Measurements from ENCODE around the gene GPR155.

The GPR155 gene

GRCh38 chr2:174516501-174517378 lies 29.9 kb upstream of the GPR155 start:
- H3K27me3 ChIP-seq (replicated peaks; ENCODE audit: control insufficient read depth, insufficient read depth, low read length, poor library complexity, severe bottlenecking): no peaks in the 10 kb centered on the region
- no peak for DNase-seq
- H3K9me3 ChIP-seq (ENCODE audit: control insufficient read depth, low read length): no peaks in the 10 kb centered on the region
- no peak overlapping the region for H3K27ac ChIP-seq (ENCODE audit: insufficient read depth, low read length, poor library complexity, severe bottlenecking)
- H3K4me1 ChIP-seq (ENCODE audit: control insufficient read depth, insufficient read depth, low read length, poor library complexity, severe bottlenecking): no peaks in the 10 kb centered on the region
- H3K4me3 ChIP-seq (ENCODE audit: insufficient read depth, low read depth, low read length, poor library complexity, severe bottlenecking): no peak overlapping the region
- no peaks in the 10 kb centered on the region for H3K36me3 ChIP-seq (ENCODE audit: control insufficient read depth, insufficient read depth, low read length)

- DNase-seq: no peak
- Histone ChIP-seq H3K27me3 (replicated peaks; ENCODE audit: control insufficient read depth, insufficient read depth, low read length, poor library complexity, severe bottlenecking) (no peaks in the 10 kb centered on the region), H3K9me3 (ENCODE audit: control insufficient read depth, low read length) (peaks cover 4% of the 10 kb centered on the region), H3K36me3 (ENCODE audit: control insufficient read depth, insufficient read depth, low read length) (no peaks in the 10 kb centered on the region), H3K4me1 (ENCODE audit: control insufficient read depth, insufficient read depth, low read length, poor library complexity, severe bottlenecking) (no peaks in the 10 kb centered on the region), H3K4me3 (ENCODE audit: insufficient read depth, low read depth, low read length, poor library complexity, severe bottlenecking) (no peak overlapping the region), H3K27ac (ENCODE audit: insufficient read depth, low read length, poor library complexity, severe bottlenecking) (no peak overlapping the region)
Measured at GRCh38 chr2:174512345-174512744, 25.5 kb upstream of the GPR155 start.

DNA sequence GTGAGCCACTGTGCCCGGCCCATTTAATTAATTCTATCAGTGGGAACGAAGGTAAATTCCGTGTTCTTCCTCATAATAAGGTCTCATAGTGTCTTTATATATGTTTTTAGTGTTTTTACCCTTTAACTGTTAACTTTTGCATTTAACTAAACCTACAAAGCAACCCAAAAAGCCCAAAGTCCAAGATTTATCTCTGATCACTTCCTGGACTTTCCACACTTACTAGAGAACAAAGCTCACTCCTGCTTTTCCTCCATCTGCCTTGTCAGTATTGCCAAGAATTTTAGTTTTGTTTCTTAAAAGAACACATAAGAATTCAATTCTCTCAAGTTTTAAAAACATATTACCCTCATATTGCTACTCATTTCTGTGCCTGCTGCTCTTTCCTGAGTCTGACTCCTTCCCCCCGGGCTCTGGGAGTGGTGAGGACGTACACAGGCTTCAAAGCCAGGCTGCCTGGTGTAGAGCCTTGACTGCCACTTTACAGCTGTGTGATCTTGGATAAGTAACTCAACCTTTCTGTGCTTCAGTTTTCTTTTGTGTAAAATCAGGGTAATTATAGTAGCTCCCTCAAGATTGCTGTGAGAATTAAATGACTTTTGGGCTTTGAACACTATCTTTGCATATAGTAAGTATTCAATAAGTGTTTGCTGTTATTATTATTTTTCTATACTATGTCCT lies 24.9 kb upstream of the GPR155 start:
- H3K9me3 ChIP-seq (ENCODE audit: control insufficient read depth, low read length): peaks cover 4% of the 10 kb centered on the region
- H3K4me3 ChIP-seq (ENCODE audit: insufficient read depth, low read depth, low read length, poor library complexity, severe bottlenecking): no peak overlapping the region
- H3K4me1 ChIP-seq (ENCODE audit: control insufficient read depth, insufficient read depth, low read length, poor library complexity, severe bottlenecking): no peaks in the 10 kb centered on the region
- no peak for DNase-seq
- no peaks in the 10 kb centered on the region for H3K36me3 ChIP-seq (ENCODE audit: control insufficient read depth, insufficient read depth, low read length)
- no peaks in the 10 kb centered on the region for H3K27me3 ChIP-seq (replicated peaks; ENCODE audit: control insufficient read depth, insufficient read depth, low read length, poor library complexity, severe bottlenecking)
- H3K27ac ChIP-seq (ENCODE audit: insufficient read depth, low read length, poor library complexity, severe bottlenecking): no peak overlapping the region

DNA sequence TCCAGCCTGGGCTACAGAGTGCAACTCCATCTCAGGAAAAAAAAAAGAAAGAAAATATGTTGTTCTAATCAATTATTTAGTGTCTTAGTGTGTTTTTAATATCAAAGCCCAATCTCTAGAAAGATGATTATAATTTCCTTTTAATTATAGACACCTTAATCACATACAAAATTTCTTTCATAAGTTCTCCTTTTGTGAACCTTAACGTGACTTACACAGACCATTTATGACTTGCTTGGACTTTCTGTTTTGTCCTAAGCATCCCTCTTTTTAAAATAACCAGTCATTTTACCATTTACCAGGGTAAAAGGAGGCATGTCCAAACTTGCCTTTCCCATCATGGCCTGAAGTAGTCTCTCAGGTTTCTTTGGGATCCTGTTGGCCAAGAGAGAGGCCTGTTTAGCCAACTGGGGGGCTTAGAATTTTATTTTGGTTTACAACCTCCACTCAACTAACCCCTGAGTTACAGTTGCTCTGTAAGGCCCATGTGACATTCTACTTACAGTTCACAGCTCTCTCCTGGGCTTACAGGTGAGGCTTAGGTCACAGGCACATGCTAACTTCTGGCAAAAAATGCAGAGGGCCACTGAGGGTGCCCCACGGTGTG lies 23.9 kb upstream of the GPR155 start:
- DNase-seq: no peak
- Histone ChIP-seq H3K4me1 (ENCODE audit: control insufficient read depth, insufficient read depth, low read length, poor library complexity, severe bottlenecking) (no peaks in the 10 kb centered on the region), H3K4me3 (ENCODE audit: insufficient read depth, low read depth, low read length, poor library complexity, severe bottlenecking) (no peak overlapping the region), H3K36me3 (ENCODE audit: control insufficient read depth, insufficient read depth, low read length) (no peaks in the 10 kb centered on the region), H3K27ac (ENCODE audit: insufficient read depth, low read length, poor library complexity, severe bottlenecking) (no peak overlapping the region), H3K9me3 (ENCODE audit: control insufficient read depth, low read length) (peaks cover 4% of the 10 kb centered on the region), H3K27me3 (replicated peaks; ENCODE audit: control insufficient read depth, insufficient read depth, low read length, poor library complexity, severe bottlenecking) (no peaks in the 10 kb centered on the region)

DNA sequence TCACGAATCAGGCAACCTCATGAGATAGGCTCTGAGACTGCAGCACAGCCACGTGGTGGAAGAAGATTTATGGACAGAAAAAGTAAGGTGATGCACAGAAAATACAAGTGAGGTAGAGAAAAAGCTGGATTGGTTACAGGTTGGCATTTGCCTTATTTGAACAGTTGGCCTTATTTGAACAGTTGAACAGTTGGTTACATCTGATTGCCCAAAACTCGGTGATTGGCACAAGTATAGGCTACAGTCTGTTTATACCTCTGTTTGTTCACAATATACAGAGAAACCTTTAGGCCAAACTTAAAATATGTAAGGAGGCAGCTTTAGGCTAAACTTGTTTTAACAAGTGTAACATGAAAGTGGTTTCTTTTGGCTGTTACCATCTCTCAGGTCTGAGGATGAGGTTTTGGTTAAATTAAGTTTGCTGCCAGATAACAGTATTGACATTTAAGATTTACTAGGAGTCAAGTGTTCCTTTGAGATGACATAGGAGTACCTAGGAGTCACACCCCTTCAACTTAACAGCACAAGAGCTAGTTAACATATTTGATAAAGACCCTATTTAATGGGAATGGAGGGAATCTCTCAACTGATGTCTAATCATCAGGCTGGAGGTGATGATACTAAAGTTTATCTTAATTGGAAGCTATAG lies 16.5 kb upstream of the GPR155 start:
- no peaks in the 10 kb centered on the region for H3K9me3 ChIP-seq (ENCODE audit: control insufficient read depth, low read length)
- no peaks in the 10 kb centered on the region for H3K36me3 ChIP-seq (ENCODE audit: control insufficient read depth, insufficient read depth, low read length)
- no peak overlapping the region for H3K4me3 ChIP-seq (ENCODE audit: insufficient read depth, low read depth, low read length, poor library complexity, severe bottlenecking)
- H3K27ac ChIP-seq (ENCODE audit: insufficient read depth, low read length, poor library complexity, severe bottlenecking): no peak overlapping the region
- no peak for DNase-seq
- no peaks in the 10 kb centered on the region for H3K4me1 ChIP-seq (ENCODE audit: control insufficient read depth, insufficient read depth, low read length, poor library complexity, severe bottlenecking)
- H3K27me3 ChIP-seq (replicated peaks; ENCODE audit: control insufficient read depth, insufficient read depth, low read length, poor library complexity, severe bottlenecking): no peaks in the 10 kb centered on the region

GRCh38 chr2:174499371-174499770 lies 12.5 kb upstream of the GPR155 start:
- no peaks in the 10 kb centered on the region for H3K9me3 ChIP-seq (ENCODE audit: control insufficient read depth, low read length)
- DNase-seq: no peak
- H3K27me3 ChIP-seq (replicated peaks; ENCODE audit: control insufficient read depth, insufficient read depth, low read length, poor library complexity, severe bottlenecking): no peaks in the 10 kb centered on the region
- no peaks in the 10 kb centered on the region for H3K36me3 ChIP-seq (ENCODE audit: control insufficient read depth, insufficient read depth, low read length)
- no peak overlapping the region for H3K27ac ChIP-seq (ENCODE audit: insufficient read depth, low read length, poor library complexity, severe bottlenecking)
- peaks cover 14% of the 10 kb centered on the region for H3K4me1 ChIP-seq (ENCODE audit: control insufficient read depth, insufficient read depth, low read length, poor library complexity, severe bottlenecking)
- H3K4me3 ChIP-seq (ENCODE audit: insufficient read depth, low read depth, low read length, poor library complexity, severe bottlenecking): no peak overlapping the region

- peak overlapping the region; percentile 35 for H3K27ac ChIP-seq (ENCODE audit: insufficient read depth, low read length, poor library complexity, severe bottlenecking)
Measured at GRCh38 chr2:174495365-174496012, 8.7 kb upstream of the GPR155 start.

DNA sequence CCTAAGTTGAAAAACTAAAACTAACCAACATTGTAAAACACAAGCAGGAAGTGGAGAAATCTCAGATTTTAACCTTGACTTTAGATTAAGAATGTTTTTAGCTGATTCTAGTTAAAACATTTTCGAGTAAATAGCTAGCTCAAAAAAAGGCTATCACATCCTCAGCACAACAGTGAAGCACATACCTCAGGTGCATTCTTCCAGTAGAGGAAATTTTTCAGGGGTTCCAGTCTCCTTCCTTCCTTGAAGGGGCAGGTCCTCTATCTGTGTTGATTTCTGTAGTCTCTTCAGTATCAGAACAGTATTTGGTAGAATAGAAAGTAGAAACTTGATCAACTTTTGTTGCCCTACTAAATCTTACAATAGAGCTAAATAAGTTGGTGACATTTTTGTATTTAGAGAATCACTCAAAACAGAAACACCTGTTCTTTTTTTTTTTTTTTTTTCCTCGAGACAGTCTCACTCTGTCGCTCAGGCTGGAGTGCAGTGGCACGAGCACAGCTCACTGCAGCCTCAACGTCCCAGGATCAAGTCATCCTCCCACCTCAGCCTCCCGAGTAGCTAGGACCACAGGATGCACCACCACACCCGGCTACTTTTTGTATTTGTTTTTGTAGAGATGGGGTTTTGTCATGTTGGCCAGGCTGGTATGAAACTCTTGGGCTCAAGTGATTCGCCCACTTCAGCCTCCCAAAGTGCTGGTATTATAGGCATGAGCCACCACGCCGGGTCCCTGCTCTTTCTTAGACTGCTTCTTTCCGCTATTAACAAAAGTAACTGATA lies 6.9 kb upstream of the GPR155 start:
- Histone ChIP-seq H3K4me1 (ENCODE audit: control insufficient read depth, insufficient read depth, low read length, poor library complexity, severe bottlenecking) (peaks cover 43% of the 10 kb centered on the region), H3K4me3 (ENCODE audit: insufficient read depth, low read depth, low read length, poor library complexity, severe bottlenecking) (peak overlapping the region; percentile 41), H3K27ac (ENCODE audit: insufficient read depth, low read length, poor library complexity, severe bottlenecking) (peak overlapping the region; percentile 71), H3K27me3 (replicated peaks; ENCODE audit: control insufficient read depth, insufficient read depth, low read length, poor library complexity, severe bottlenecking) (no peaks in the 10 kb centered on the region), H3K9me3 (ENCODE audit: control insufficient read depth, low read length) (no peaks in the 10 kb centered on the region), H3K36me3 (ENCODE audit: control insufficient read depth, insufficient read depth, low read length) (no peaks in the 10 kb centered on the region)
- DNase-seq: no peak

More at GRCh38 chr2:174495365-174496012, 8.7 kb upstream of the GPR155 start:
- no peak overlapping the region for H3K4me3 ChIP-seq (ENCODE audit: insufficient read depth, low read depth, low read length, poor library complexity, severe bottlenecking)
- peaks cover 29% of the 10 kb centered on the region for H3K4me1 ChIP-seq (ENCODE audit: control insufficient read depth, insufficient read depth, low read length, poor library complexity, severe bottlenecking)
- no peaks in the 10 kb centered on the region for H3K27me3 ChIP-seq (replicated peaks; ENCODE audit: control insufficient read depth, insufficient read depth, low read length, poor library complexity, severe bottlenecking)
- H3K9me3 ChIP-seq (ENCODE audit: control insufficient read depth, low read length): no peaks in the 10 kb centered on the region
- no peaks in the 10 kb centered on the region for H3K36me3 ChIP-seq (ENCODE audit: control insufficient read depth, insufficient read depth, low read length)
- DNase-seq: no peak

DNA sequence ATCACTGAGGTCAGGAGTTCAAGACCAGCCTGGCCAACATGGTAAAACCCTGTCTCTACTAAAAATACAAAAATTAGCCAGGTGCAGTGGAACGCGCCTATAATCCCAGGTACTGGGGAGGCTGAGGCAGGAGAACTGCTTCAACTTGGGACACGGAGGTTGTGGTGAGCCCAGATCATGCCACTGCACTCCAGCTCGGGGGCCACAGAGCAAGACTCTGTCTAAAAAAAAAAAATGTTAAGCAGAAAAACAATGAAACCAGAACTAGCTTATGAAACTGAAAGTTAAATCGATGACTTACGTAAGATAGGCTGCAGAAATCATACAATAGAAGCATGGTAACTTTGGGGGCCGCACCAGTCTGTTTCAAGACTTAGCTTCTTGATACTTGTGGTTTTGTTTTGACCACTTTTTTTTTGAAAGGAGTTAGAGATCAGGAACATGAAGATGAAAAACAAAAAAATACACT lies 6.2 kb upstream of the GPR155 start:
- Histone ChIP-seq H3K4me1 (ENCODE audit: control insufficient read depth, insufficient read depth, low read length, poor library complexity, severe bottlenecking) (peaks cover 46% of the 10 kb centered on the region), H3K27ac (ENCODE audit: insufficient read depth, low read length, poor library complexity, severe bottlenecking) (peak overlapping the region; percentile 71), H3K27me3 (replicated peaks; ENCODE audit: control insufficient read depth, insufficient read depth, low read length, poor library complexity, severe bottlenecking) (no peaks in the 10 kb centered on the region), H3K9me3 (ENCODE audit: control insufficient read depth, low read length) (no peaks in the 10 kb centered on the region), H3K36me3 (ENCODE audit: control insufficient read depth, insufficient read depth, low read length) (no peaks in the 10 kb centered on the region), H3K4me3 (ENCODE audit: insufficient read depth, low read depth, low read length, poor library complexity, severe bottlenecking) (peak overlapping the region; percentile 41)
- DNase-seq: peak; percentile 35 to 59 (median 50)

Measured in effector memory CD4-positive, alpha-beta T cell (primary cell).